GM18526 (cell line): ENCODE data around the gene WDR7.

Source experiments
- POLR2A ChIP-seq: IDR thresholded peaks from 3 replicates; pipeline ENCODE4 v1.6.1; 2011; ENCODE audit not compliant: insufficient read length; ENCODE audit errors: extremely low read depth

WDR7 gene

GRCh38 chr18:56901919-56902318 lies 250.8 kb downstream of the WDR7 start:
- no peak for TF ChIP-seq POLR2A

- no peak for TF ChIP-seq POLR2A
Observed at GRCh38 chr18:56902653-56903052, 251.5 kb downstream of the WDR7 start.

GRCh38 chr18:56903686-56904085 lies 252.5 kb downstream of the WDR7 start:
- TF ChIP-seq POLR2A: no peak

GRCh38 chr18:56907771-56908170 lies 256.6 kb downstream of the WDR7 start:
- no peak for TF ChIP-seq POLR2A

- no peak for TF ChIP-seq POLR2A
Observed at GRCh38 chr18:56910237-56910636, 259.1 kb downstream of the WDR7 start.

- no peak for TF ChIP-seq POLR2A
Observed at GRCh38 chr18:56910967-56911366, 259.8 kb downstream of the WDR7 start.

- no peak for TF ChIP-seq POLR2A
Observed at GRCh38 chr18:56913941-56914340, 262.8 kb downstream of the WDR7 start.

- no peak for TF ChIP-seq POLR2A
Observed at GRCh38 chr18:56919190-56919589, 268.0 kb downstream of the WDR7 start.

GRCh38 chr18:56921896-56922480 lies 270.8 kb downstream of the WDR7 start:
- no peak for TF ChIP-seq POLR2A

GRCh38 chr18:56926734-56927133 lies 275.6 kb downstream of the WDR7 start:
- no peak for TF ChIP-seq POLR2A

- TF ChIP-seq POLR2A: no peak
Observed at GRCh38 chr18:56927786-56928185, 276.6 kb downstream of the WDR7 start.

GRCh38 chr18:56929886-56930285 lies 278.7 kb downstream of the WDR7 start:
- TF ChIP-seq POLR2A: no peak

GRCh38 chr18:56933472-56933871 lies 282.3 kb downstream of the WDR7 start:
- no peak for TF ChIP-seq POLR2A

- no peak for TF ChIP-seq POLR2A
Observed at GRCh38 chr18:56934131-56934530, 283.0 kb downstream of the WDR7 start.

GRCh38 chr18:56934906-56935305 lies 283.7 kb downstream of the WDR7 start:
- no peak for TF ChIP-seq POLR2A

- no peak for TF ChIP-seq POLR2A
Observed at GRCh38 chr18:56935434-56936040, 284.4 kb downstream of the WDR7 start.

GRCh38 chr18:56936457-56936856 lies 285.3 kb downstream of the WDR7 start:
- TF ChIP-seq POLR2A: no peak
